ENCODE results near the gene PLAAT2. TPM values are rescaled to one million over a fixed set of nuclear protein-coding genes. Genes with fewer than 3 reads are reported as not detected.

PLAAT2 gene
- total and polyA plus RNA-seq, 2 of the 13 experiments (the other 11 are each of a cell fraction or from before 2014, with no cell fraction given) = 0.22 TPM; not detected in 1

DNA sequence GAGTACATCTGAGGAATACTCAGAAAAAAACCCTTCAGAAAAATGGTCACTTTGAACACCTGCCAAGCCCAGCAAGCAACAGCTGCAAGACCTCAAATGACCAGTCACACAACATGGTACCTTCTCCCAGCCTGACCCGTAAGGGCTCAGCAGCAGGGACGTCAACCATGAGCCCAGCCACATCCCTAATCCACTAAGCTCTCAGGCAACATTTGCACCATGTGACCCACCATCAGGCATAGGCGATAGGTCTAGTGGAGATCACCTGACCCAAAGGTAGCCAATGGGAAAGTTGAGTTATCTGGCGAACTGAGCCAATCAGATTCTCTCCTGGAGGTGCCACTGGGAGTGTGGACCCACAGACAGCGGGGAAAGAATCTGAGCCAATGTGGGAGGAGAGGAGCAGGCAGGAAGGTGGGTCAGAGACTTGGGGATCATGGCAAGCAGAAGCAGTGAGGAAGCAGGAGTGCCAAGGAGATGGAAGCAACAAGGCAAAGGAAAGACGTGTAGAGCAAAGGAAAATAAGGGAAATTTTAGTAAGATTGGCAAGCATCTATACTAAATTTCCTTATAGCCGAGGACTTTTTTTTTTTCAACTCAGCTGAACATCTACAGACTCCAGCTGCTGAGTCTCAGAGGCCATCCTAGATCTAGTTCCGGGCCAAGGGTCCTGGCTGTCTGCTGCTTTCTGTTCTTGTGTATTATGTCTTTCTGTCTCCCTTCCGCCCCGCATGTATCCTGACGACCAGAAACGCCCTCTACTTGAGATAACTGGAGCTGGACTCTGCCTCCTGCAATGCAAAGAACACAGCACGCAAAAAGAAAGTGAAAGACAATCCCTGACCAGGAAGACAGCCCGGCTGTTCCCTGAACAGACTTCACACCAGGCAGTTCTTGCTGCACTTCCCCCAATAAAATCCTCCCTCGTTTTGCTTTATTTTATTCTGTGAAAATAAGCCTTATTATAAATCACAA, 11.0 kb upstream of the PLAAT2 start (continued):
- TF ChIP-seq, protein P1, sequence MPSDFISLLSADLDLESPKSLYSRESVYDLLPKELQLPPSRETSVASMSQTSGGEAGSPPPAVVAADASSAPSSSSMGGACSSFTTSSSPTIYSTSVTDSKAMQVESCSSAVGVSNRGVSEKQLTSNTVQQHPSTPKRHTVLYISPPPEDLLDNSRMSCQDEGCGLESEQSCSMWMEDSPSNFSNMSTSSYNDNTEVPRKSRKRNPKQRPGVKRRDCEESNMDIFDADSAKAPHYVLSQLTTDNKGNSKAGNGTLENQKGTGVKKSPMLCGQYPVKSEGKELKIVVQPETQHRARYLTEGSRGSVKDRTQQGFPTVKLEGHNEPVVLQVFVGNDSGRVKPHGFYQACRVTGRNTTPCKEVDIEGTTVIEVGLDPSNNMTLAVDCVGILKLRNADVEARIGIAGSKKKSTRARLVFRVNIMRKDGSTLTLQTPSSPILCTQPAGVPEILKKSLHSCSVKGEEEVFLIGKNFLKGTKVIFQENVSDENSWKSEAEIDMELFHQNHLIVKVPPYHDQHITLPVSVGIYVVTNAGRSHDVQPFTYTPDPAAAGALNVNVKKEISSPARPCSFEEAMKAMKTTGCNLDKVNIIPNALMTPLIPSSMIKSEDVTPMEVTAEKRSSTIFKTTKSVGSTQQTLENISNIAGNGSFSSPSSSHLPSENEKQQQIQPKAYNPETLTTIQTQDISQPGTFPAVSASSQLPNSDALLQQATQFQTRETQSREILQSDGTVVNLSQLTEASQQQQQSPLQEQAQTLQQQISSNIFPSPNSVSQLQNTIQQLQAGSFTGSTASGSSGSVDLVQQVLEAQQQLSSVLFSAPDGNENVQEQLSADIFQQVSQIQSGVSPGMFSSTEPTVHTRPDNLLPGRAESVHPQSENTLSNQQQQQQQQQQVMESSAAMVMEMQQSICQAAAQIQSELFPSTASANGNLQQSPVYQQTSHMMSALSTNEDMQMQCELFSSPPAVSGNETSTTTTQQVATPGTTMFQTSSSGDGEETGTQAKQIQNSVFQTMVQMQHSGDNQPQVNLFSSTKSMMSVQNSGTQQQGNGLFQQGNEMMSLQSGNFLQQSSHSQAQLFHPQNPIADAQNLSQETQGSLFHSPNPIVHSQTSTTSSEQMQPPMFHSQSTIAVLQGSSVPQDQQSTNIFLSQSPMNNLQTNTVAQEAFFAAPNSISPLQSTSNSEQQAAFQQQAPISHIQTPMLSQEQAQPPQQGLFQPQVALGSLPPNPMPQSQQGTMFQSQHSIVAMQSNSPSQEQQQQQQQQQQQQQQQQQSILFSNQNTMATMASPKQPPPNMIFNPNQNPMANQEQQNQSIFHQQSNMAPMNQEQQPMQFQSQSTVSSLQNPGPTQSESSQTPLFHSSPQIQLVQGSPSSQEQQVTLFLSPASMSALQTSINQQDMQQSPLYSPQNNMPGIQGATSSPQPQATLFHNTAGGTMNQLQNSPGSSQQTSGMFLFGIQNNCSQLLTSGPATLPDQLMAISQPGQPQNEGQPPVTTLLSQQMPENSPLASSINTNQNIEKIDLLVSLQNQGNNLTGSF (CRISPR knock-in tag; IDR thresholded peaks at IDR 0.05) = no peak
- no peak for TF ChIP-seq RXRB (CRISPR knock-in tag; IDR thresholded peaks at IDR 0.05; ENCODE audit: borderline replicate concordance)
- TF ChIP-seq HOXA3 (CRISPR knock-in tag; IDR thresholded peaks at IDR 0.05) = no peak
- TF ChIP-seq ZMYM4 (CRISPR knock-in tag; IDR thresholded peaks at IDR 0.05) = peak; percentile 10; the same call in 1 of the 2 replicates
- no peak for TF ChIP-seq ZNF530 (CRISPR knock-in tag; IDR thresholded peaks at IDR 0.05; ENCODE audit: low read depth)
- no peak for TF ChIP-seq CBFB (CRISPR knock-in tag; IDR thresholded peaks at IDR 0.05)
- no peak for TF ChIP-seq GFI1 (CRISPR knock-in tag; IDR thresholded peaks at IDR 0.05; ENCODE audit: borderline replicate concordance)
- TF ChIP-seq USF2 (IDR thresholded peaks at IDR 0.05; ENCODE audit: low read depth, low read length) = peak; percentile 62
- peak; percentile 46; the same call in 1 of the 2 replicates for TF ChIP-seq USF2 (CRISPR knock-in tag; IDR thresholded peaks at IDR 0.05; ENCODE audit: borderline replicate concordance)
- no peak for TF ChIP-seq ZC3H13 (CRISPR knock-in tag; IDR thresholded peaks at IDR 0.05)
- no peak for TF ChIP-seq THRA (CRISPR knock-in tag; IDR thresholded peaks at IDR 0.05; ENCODE audit: borderline replicate concordance)
- no peak for TF ChIP-seq ZNF678 (CRISPR knock-in tag; IDR thresholded peaks at IDR 0.05)
- no peak for TF ChIP-seq ZNF33B (CRISPR knock-in tag; IDR thresholded peaks at IDR 0.05)
- TF ChIP-seq ZMAT5 (CRISPR knock-in tag; IDR thresholded peaks at IDR 0.05; ENCODE audit: borderline replicate concordance, low read depth) = no peak
- peak; percentile 43; the same call in 1 of the 2 replicates for TF ChIP-seq ZNF350 (CRISPR knock-in tag; IDR thresholded peaks at IDR 0.05; ENCODE audit: borderline replicate concordance, low read depth)
- peak; percentile 61 for TF ChIP-seq ASH2L (IDR thresholded peaks at IDR 0.05; ENCODE audit: insufficient read length, low read depth, low read length)
- TF ChIP-seq ZNF792 (CRISPR knock-in tag; IDR thresholded peaks at IDR 0.05) = no peak
- TF ChIP-seq ZNF160 (CRISPR knock-in tag; IDR thresholded peaks at IDR 0.05) = no peak
- TF ChIP-seq MEF2D (CRISPR knock-in tag; IDR thresholded peaks at IDR 0.05) = no peak
